Middle frontal gyrus (tissue), 1 donor: ENCODE measurements around the gene CHRD.

Source experiments
- DNase-seq: peaks from one replicate; pipeline ENCODE4 v3.0.0-alpha.2; 2015; ENCODE audit warnings: low spot score; ENCODE audit errors: extremely low spot score

The CHRD gene

GRCh38 chr3:184360929-184361531, 18.8 kb upstream of the CHRD start:
- no peak for DNase-seq

DNA sequence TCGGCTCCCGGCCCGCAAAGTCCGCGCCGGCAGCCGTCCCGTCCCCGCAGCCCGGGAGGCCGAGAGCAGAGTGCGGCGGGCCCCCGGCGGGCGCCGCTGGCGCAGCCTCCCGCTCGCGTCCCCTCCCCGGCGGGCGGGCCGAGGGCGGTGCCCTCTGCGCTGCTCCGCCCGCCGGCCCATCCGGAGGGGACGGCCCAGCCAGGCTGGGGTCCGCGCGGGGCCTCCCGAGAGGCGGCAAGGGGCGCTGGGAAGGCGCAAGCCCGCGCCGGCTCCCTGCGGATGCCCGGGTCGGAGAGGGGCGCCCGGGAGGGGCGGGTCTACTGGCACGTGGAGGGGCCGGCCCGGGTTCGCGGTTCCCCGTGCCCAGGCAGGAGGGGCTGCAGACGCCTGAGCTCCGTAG, 18.3 kb upstream of the CHRD start, which contains the start of the genes CLCN2 and POLR2H:
CLCN2 (minus strand) TSS at position 74 of the 400 bp plus-strand sequence. CDS start 126 bp downstream, outside the sequence.
POLR2H (plus strand) TSS at position 179 of the 400 bp plus-strand sequence. CDS start 1,783 bp downstream, outside the sequence.
- DNase-seq, result peak; percentile 68

- DNase-seq, result no peak
These were observed 17.8 kb upstream of the CHRD start for GRCh38 chr3:184361932-184362667.

- DNase-seq, result peak; percentile 88
These were observed 16.9 kb upstream of the CHRD start for GRCh38 chr3:184362668-184363546.

DNA sequence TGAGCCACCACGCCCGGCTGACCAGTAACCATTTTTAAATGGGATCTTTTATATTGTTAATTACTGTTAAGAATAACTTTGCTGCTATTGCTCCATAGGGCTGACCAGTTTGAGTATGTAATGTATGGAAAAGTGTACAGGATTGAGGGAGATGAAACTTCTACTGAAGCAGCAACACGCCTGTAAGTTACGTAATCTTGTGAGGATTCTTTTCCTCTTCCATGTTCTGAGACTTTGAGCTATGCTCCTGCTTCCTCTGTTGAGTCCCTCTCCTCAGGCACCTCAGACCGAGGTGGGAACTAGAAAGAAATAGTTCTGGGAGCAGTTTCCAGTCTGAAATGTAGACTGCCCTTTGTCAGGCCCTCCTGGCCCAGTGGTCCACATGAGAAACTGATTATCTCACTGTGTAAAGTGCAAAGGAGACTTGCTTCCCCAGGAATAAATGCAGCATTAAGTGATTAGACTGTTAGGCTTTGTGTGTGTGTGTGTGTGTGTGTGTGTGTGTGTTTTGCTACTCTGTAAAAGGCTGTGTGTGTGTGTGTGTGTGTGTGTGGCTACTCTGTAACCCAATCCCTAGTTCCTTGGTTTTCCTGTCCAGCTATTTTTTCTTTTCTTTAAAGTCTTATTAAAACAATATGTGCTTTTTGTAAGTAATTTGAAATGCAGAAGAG, 13.1 kb upstream of the CHRD start:
- no peak for DNase-seq

GRCh38 chr3:184368116-184368515, 11.7 kb upstream of the CHRD start:
- DNase-seq, result no peak

DNA sequence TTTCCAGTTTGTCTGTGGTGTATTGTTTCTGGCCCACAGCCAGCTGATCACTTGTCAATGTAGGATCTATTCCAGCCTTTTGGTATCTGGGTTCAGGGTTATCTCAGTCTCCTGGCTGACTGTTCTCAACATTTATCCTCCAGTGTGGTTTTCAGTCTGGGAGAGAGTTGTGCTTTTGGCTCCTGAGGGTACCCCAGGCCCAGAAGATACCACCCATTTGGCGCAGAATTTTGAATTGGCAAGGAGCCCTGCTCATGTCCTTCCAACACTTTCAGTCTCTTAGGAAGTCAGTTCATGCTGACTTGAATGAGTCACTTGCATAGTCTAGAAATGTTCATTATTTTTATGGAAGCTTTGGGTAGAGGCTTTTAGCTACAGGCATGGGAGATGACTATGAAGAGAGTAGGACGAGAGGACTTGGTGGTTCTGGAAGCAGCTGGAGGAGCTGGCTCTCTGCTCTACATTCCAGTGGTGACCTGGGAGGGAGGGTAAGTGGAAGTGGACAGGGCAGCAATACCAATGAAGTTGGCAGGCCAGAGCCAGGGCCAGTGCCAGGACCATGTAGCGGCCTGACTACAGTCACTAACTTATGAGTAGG, 11.2 kb upstream of the CHRD start:
- no peak for DNase-seq

- peak; percentile 64 for DNase-seq
These were observed 8.3 kb upstream of the CHRD start for GRCh38 chr3:184371570-184372018.

- DNase-seq, result no peak
These were observed 7.5 kb upstream of the CHRD start for GRCh38 chr3:184372296-184372821.

DNA sequence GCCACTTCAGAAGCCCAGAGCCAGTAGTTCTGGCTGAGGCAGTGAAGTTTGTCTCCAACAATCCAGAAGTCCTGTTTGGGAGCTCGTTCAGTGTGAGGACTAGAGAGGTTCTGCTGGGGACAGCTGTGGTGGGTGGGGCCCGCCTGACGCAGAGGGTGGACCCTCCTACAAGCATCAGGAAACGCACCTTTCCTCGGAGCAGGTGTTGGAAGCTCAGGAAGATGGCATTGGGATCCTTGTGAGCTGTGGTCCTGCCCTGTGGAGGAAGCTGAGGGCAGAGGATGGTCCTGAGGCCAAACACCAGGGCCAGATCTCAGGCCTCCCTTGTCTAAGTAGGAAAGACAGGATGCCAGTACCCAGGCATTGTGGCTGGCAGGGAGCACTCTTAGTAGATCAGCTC, 6.9 kb upstream of the CHRD start:
- no peak for DNase-seq

- no peak for DNase-seq
These were observed 6.4 kb upstream of the CHRD start for GRCh38 chr3:184373422-184373821.

- no peak for DNase-seq
These were observed 4.0 kb upstream of the CHRD start for GRCh38 chr3:184375747-184376461.

GRCh38 chr3:184377374-184377773, 2.5 kb upstream of the CHRD start:
- no peak for DNase-seq

DNA sequence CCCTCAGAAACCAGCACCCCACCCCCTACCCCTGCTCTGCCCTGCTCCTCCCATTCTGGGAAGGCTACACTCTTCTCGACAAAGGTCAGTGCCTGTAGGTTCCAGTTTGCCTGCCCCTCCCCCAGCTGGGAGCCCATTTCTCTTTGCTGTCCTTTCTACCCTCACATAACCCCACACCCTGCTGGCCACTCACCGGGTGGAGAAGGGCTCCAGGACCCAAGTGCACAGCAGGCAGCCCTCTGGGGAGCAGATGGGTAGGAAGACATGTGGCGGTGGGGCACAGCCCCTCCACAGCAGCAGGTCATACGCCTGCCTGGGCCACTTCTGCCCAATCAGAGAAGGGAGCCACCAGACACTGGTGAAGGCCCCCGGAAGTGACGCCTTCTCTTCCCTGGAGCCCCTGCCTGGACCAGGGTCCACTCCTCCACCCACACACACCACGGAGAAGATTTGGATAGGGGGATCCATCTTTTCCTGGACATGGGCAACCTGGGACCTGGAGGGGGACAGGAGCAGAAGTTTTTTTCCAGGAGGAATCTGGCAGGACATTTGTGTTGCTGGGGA, 1.9 kb upstream of the CHRD start, which contains the start of gene THPO:
THPO (minus strand) TSS at position 326 of the 564 bp plus-strand sequence. CDS start 1,948 bp downstream, outside the sequence.
- no peak for DNase-seq

- DNase-seq, result no peak
These were observed 1.1 kb upstream of the CHRD start for GRCh38 chr3:184378651-184379357.

DNA sequence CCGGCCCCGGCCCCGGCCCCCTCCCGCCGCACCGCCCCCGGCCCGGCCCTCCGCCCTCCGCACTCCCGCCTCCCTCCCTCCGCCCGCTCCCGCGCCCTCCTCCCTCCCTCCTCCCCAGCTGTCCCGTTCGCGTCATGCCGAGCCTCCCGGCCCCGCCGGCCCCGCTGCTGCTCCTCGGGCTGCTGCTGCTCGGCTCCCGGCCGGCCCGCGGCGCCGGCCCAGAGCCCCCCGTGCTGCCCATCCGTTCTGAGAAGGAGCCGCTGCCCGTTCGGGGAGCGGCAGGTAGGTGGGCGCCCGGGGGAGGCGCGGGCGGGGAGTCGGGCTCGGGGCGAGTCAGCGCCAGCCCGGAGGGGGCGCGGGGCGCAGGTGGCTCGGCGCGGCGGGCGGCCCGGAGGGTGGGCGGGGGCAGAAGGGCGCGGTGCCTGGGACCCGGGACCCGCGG, 352 bp downstream of the CHRD start:
- DNase-seq, result no peak

DNA sequence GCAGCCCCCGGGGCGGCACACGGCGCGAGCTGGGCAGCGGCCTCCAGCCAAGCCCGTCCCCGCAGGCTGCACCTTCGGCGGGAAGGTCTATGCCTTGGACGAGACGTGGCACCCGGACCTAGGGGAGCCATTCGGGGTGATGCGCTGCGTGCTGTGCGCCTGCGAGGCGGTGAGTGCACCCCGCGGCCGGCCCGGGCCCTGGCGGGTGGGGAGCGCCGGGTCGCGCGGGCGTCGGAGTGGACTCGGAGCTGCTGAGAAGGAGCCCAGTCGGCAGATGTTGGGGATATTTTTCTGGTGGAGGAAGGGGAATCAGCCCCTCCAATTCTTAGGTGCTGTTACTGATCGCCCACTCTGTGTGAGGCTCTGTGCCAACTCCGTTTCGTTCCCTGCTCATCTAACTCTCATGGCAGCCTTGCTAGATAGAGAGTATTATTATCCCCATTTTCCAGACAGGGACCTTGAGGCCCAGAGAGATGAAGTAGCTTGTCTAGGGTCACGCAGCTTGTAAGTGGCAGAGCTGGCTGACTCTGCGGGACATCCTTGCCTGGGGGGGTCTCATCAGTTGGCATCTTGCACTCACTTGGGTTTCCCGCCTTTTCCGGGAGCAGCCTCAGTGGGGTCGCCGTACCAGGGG, 890 bp downstream of the CHRD start:
- DNase-seq, result no peak
